Kidney glomerular epithelial cell (primary cell): ENCODE data around the gene FMO2.

Source experiments
- DNase-seq: peaks from one replicate; lab custom pipeline; 2025; lab: John Stamatoyannopoulos, UW

Gene FMO2

DNA sequence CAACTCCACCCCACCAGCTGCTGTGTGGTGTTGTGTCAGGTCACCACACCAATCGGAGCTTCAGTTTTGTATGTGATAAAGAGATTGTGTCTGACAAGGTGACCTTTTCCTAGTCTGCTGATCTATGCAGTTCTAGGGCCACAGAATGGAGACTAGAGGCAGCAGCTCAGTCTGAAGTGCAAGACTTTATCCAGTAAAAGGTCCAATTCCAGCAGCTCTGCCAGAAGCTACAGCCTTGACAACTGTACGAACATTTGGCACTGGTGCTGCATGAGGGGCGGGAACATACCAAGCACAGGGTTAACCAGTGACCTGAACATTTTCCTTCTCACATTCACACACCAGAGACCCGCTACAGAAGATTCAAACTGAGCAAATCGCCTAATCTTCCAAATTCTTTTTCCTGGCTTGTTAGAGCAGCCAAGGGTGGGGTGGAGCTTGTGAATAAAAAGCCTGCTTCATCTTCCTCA, 72.5 kb downstream of the FMO2 start:
- no peak for DNase-seq

DNA sequence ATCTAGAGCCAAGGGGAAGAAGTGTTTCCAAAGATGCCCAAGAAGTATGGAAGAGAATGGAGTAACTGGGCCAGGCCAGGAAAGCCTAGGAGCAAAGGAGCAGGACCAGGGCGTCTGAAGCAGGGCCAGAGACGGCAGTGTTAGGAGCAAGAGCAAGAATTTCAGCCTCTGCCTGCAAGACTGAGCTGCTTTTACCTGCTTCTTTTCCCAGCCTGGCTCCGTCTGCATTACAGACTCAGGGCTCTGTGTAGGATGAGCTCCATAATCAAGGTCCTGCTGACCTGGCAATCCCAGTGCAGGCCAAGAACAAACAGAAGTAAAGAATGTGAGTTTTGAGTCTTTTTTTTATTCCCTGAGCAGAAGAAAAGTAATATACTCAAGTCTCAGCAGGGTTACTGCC, 73.3 kb downstream of the FMO2 start:
- no peak for DNase-seq

DNA sequence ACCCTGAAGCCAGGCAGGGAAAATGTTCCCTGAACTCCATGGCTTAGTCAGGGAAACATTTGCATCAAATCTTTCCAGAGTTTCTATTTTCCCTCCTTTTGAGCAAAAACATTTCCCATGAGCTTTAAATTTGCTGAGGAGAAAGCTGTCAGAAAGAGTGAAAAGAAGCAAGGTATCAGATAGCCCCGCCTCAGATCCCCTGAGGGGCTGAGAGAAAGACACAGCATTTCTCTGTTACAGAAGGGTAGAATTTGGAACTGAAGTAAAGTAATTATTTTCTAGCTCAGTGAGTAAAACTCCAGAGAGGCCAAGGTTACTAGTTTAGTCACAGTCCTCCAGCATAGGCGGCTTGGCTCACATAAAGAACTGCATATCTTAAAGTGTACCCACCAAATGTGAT, 73.8 kb downstream of the FMO2 start:
- no peak for DNase-seq
